Measurements from ENCODE around the gene B4GALNT2. TPM values are rescaled to one million over a fixed set of nuclear protein-coding genes. Genes with fewer than 3 reads are reported as not detected.

The B4GALNT2 gene
- total RNA-seq, 2 donors from 2014 or later = 0.02 to 0.05 TPM

DNA sequence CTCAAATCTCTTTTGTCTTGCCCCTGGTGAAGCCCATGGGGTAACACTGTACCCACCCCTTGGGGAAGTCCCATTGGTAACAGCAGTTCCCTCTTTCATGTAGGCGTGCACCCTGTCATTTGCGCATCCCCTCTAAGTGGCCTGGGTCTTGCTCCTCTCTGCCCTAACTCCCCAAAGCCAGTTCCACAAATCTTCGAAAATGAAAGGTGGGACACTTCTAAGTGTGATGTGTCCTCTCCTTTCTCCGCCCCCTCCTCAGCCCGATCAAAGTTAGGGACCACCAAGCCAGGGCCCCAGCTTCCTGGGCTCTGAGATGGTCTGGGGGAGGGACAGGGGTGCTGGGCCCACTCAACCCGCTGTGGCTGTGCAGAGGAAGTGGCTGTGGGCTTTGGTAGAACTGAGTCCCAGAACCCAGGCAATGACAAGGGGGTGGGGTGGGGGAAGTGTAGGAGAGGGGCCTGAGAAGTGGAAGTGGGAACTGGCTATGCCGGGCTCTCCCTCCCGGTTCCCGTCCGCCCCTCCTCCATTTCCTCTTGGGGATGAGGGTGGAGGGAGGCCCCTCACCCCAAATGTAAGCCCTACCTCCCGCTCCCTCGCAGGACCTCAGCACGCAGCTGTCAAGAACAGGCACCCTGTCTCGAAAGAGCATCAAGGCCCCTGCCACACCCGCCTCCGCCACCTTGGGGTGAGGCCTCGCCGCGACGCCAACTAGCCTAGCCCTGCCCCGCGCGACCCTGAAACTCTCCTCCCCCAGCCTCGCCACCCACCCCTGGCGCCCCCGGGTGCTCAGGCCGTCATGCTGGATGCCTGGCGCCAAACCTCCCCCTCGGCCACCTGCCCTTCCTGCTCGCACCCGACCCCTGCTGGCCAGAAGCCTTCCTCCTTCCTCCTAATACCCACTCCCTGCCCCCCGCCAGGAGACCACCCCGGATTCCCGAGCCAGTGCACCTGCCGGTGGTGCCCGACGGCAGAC is 86.7 kb downstream of the B4GALNT2 start:
- Mint-ChIP-seq H3K27me3 (peaks cover 3% of the 10 kb centered on the region), H3K36me3 (ENCODE audit: low read depth) (peaks cover 70% of the 10 kb centered on the region), H3K4me1 (peaks cover 47% of the 10 kb centered on the region), H3K4me3 (peak overlapping the region; percentile 68), H3K9me3 (no peaks in the 10 kb centered on the region), H3K27ac (peak overlapping the region; percentile 34)
- peak; percentile 61 for ATAC-seq (replicated peaks)

DNA sequence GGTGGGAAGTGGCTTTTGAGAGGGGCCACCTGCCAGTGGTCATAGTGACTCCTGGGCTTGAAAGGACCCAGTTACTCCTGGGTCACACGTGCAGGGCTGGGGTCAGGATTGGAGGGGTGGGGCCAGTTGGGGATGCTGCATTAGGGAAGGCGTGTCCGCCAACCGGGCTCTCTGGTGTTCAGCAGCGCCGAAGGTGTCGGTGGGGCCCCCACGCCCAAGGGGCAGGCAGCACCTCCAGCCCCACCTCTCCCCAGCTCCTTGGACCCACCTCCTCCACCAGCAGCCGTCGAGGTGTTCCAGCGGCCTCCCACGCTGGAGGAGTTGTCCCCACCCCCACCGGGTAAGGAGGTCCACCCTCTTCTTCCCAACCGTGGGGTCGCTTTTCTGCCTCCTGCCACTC is 87.4 kb downstream of the B4GALNT2 start:
- no peak for ATAC-seq (replicated peaks)
- Mint-ChIP-seq H3K4me1 (peaks cover 42% of the 10 kb centered on the region), H3K9me3 (no peaks in the 10 kb centered on the region), H3K27me3 (peaks cover 6% of the 10 kb centered on the region), H3K36me3 (ENCODE audit: low read depth) (peaks cover 65% of the 10 kb centered on the region), H3K27ac (no peak overlapping the region), H3K4me3 (no peak overlapping the region)

DNA sequence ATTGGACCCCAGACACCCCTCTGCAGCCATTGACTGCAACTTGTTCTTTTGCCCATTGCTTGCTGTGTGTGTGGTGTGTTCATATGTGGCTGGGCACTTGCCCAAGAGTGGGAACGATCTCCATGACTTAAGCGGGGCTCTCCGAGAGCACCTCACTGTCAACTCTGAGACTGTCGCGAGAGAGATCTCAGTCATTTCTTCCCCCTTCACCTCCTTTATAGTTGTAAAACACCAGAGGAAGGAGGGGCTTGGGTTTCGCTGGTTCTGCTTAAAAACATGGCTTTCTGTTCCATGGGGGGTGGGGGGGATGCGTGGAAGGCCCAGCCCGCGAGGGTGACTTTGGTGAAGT is 90.6 kb downstream of the B4GALNT2 start:
- Mint-ChIP-seq H3K27ac (no peak overlapping the region), H3K4me1 (peaks cover 19% of the 10 kb centered on the region), H3K27me3 (peaks cover 6% of the 10 kb centered on the region), H3K4me3 (peak overlapping the region; percentile 71), H3K36me3 (ENCODE audit: low read depth) (peaks cover 41% of the 10 kb centered on the region), H3K9me3 (no peaks in the 10 kb centered on the region)
- ATAC-seq (replicated peaks) = no peak

DNA sequence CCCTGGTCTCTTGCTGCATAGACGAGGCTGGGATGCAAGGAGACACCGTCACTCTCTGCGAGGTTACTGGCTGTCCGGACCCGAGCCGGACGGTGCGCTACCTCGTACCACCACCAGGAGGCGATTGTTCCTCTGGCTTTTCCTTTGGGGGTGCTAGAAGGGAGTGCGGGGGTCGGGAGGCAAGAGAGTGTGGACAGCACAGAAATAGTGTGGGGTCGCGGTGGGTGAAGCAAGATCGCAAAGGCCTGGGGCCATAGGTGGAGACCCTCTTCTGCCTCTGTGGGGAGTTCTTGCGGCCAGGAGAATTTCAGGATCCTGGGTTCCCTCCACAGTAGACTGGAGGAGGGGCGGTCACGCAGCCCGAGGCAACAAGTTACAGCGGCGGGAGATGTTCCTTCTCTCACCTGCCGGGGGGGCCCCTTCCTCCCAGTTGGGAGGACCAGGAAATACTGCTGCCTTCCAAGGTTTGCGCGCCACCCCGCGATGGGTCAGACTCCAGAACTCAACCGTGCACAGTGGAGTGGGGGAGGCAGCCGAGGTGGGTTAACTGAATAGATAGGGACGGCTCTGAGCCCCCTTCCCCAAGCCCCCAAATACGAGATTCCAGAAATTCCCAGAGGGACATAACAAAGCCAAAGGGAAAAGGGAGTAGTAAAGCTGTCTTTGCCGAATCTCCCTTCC is 91.1 kb downstream of the B4GALNT2 start:
- Mint-ChIP-seq H3K27me3 (peaks cover 6% of the 10 kb centered on the region), H3K9me3 (no peaks in the 10 kb centered on the region), H3K4me1 (peaks cover 14% of the 10 kb centered on the region), H3K27ac (no peak overlapping the region), H3K4me3 (peak overlapping the region; percentile 71), H3K36me3 (ENCODE audit: low read depth) (peaks cover 36% of the 10 kb centered on the region)
- ATAC-seq (replicated peaks) = peak; percentile 50

DNA sequence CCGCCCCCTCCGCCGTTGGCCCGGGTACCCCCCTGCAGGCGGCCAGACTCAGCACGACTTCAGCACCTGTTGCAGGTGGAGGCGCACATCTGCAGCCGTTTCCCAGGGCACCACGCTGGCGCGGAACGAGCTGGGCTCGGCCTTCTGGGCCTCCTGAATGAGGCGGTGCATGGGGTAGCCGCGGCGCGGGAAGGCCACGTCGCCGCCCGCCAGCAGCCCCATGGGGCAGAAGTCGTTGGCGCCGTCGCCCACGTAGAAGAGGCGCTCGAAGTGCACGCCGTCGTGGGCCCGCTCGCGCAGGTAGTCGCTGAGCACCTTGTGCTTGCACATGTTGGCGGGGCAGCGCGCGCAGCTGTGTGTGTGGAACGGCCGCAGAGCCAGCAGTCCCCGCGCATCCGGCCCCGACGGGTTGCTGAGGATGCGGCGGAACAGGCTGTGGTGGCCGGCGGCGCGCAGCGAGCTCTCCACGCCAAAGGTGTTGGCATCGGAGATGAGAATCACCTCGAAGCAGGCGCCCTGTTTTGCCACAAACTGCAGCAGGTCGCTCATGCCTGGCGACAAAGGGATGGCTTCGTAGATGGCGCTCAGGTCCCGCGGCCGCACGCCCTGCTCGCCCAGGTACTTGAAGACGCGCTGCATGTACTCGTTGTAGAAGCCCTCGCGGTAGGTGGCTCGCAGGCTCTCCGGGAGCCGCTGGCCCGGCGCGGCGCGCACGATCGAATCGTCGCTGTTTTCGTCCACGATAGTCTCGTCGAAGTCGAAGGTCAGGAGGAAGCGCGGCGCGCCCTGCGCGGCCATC is 91.8 kb downstream of the B4GALNT2 start:
- Mint-ChIP-seq H3K4me1 (peaks cover 8% of the 10 kb centered on the region), H3K9me3 (no peaks in the 10 kb centered on the region), H3K27ac (no peak overlapping the region), H3K36me3 (ENCODE audit: low read depth) (peaks cover 29% of the 10 kb centered on the region), H3K4me3 (peak overlapping the region; percentile 71), H3K27me3 (peaks cover 6% of the 10 kb centered on the region)
- ATAC-seq (replicated peaks) = peak; percentile 49

DNA sequence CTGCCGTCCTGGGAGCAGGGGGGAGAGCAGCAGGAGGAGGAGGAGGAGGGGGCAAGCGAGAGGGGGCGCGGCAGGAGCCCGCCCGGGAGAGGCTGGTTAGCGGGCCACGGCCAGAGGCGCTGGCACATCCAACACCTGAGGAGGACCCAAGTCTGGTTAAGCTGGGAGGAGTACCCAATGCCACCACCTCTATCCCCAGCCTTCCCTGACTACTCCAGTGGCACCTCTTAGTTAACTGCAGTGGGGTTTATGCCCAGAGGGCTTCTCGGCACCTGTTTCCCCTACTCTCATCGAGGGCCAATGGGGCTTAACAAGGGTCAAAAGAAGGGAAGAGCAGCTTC is 92.4 kb downstream of the B4GALNT2 start:
- H3K27ac Mint-ChIP-seq = no peak overlapping the region
- no peak for ATAC-seq (replicated peaks)
- peak overlapping the region; percentile 71 for H3K4me3 Mint-ChIP-seq
- H3K9me3 Mint-ChIP-seq = no peaks in the 10 kb centered on the region
- H3K36me3 Mint-ChIP-seq (ENCODE audit: low read depth) = peaks cover 25% of the 10 kb centered on the region
- peaks cover 8% of the 10 kb centered on the region for H3K4me1 Mint-ChIP-seq
- peaks cover 10% of the 10 kb centered on the region for H3K27me3 Mint-ChIP-seq

DNA sequence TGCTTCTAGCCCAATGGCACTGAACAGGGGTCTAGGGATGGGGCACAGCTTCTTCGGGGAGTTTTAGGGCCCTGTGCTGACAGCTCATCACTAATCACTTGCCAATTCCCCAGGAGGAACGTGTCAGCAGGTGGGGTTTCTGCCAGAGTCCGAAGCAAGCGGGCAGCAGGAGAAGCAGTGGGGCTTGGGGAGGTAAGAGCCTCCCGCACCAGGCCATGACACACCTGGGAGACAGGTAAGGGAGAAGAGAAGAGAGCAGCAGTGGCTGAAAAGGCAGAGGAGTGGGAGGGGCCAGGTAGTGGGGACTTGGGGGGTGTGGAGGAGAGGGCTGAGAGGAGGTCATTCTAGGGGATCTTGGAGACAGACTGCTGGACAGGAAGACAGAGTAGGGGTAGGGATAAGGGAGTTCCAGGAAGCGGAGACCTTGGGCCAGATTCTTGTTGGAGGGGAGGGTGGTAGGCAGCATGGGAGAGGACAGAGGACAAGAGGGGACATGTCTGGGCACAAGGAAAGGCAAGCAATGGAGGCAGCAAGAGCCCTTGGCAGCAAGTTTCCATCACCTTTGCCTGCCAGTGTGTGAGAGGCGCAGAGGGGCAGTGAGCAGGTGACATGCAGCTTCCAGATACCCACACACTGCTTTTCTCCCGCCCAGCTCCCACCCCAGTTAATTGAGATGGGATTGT is 93.1 kb downstream of the B4GALNT2 start:
- Mint-ChIP-seq H3K4me3 (peak overlapping the region; percentile 14), H3K27ac (no peak overlapping the region), H3K9me3 (no peaks in the 10 kb centered on the region), H3K36me3 (ENCODE audit: low read depth) (peaks cover 18% of the 10 kb centered on the region), H3K27me3 (peaks cover 10% of the 10 kb centered on the region), H3K4me1 (peaks cover 8% of the 10 kb centered on the region)
- ATAC-seq (replicated peaks) = no peak

Other genes with a start within 250 kb of the B4GALNT2 start
- gene ATP5MC1, start 240.0 kb upstream of the B4GALNT2 start, total RNA-seq = 100 to 1,000 TPM in 1 of 2 donors, 10 to 100 TPM in 1; 71.3 to 101 TPM
- gene UBE2Z, start 224.4 kb upstream of the B4GALNT2 start, total RNA-seq = 100 to 1,000 TPM in 1 of 2 donors, 10 to 100 TPM in 1; 88.9 to 130 TPM
- gene SNF8, start 187.9 kb upstream of the B4GALNT2 start, total RNA-seq = 100 to 1,000 TPM in 1 of 2 donors, 10 to 100 TPM in 1; 62.7 to 127 TPM
- not detected for gene GIP, start 164.2 kb upstream of the B4GALNT2 start, total RNA-seq
- under 1 TPM in 1 of 2 donors, not detected in 1; 0.63 TPM for gene IGF2BP1, start 135.4 kb upstream of the B4GALNT2 start, total RNA-seq
- gene GNGT2, start 77.8 kb downstream of the B4GALNT2 start, total RNA-seq = 10 to 100 TPM; 23.1 to 27.0 TPM
- 10 to 100 TPM; 23.5 to 36.1 TPM for gene ABI3, start 77.9 kb downstream of the B4GALNT2 start, total RNA-seq
- gene PHOSPHO1, start 98.0 kb downstream of the B4GALNT2 start, total RNA-seq = not detected
- 10 to 100 TPM; 10.7 to 13.1 TPM for gene ZNF652, start 229.5 kb downstream of the B4GALNT2 start, total RNA-seq

All from activated T-helper 17 cell treated with anti-CD3 and anti-CD28 coated beads, Interleukin-2, amount 50 U/mL, for 72 hours (primary cell).